ENCODE measurements around the gene NSD2. TPM values are rescaled to one million over a fixed set of nuclear protein-coding genes. Genes with fewer than 3 reads are reported as not detected.

Gene NSD2
- total and polyA plus RNA-seq, 2 donors (not counting 1 experiment from before 2014, with no cell fraction given): 14.2 to 64.8 TPM

GRCh38 chr4:1841887-1842210 lies 29.3 kb upstream of the NSD2 start:
- no peaks in the 10 kb centered on the region for H3K9me3 Mint-ChIP-seq (ENCODE audit: insufficient read depth)
- intact Hi-C loops (cut with micrococcal nuclease): no loop called here
- H3K27ac Mint-ChIP-seq: no peak overlapping the region
- no peaks in the 10 kb centered on the region for H3K4me1 ChIP-seq (ENCODE audit: control insufficient read depth in 2 of 2, insufficient read depth in 2 of 2, low read length in 2 of 2)
- DNase-seq (no peak), ATAC-seq (ENCODE audit: low read depth) (no peak)
- 100% methylated on average over 2 of the region's 9 CpGs for WGBS (ENCODE audit: insufficient coverage)
- no peaks in the 10 kb centered on the region for H3K27me3 Mint-ChIP-seq
- peaks cover 4% of the 10 kb centered on the region for H3K4me1 Mint-ChIP-seq
- no peak overlapping the region for H2AFZ ChIP-seq (ENCODE audit: insufficient read depth, low read depth, low read length, poor library complexity, severe bottlenecking)
- H3K4me2 ChIP-seq (replicated peaks; ENCODE audit: low read depth, low read length, poor library complexity, severe bottlenecking): no peak overlapping the region
- H3K27me3 ChIP-seq (replicated peaks in 1 of 4; ENCODE audit: control extremely low read depth in 1 of 4, control insufficient read depth in 3 of 4, insufficient read depth in 4 of 4, low read length in 3 of 4): no peaks in the 10 kb centered on the region
- TF ChIP-seq EZH2 (IDR thresholded peaks at IDR 0.05; ENCODE audit: borderline replicate concordance, insufficient read depth, low read depth, low read length, poor library complexity, severe bottlenecking): no peak
- no peak for TF ChIP-seq CTCF (IDR thresholded peaks at IDR 0.05)
- H3K4me3 Mint-ChIP-seq: no peak overlapping the region
- no peaks in the 10 kb centered on the region for H3K9me3 ChIP-seq (ENCODE audit: control extremely low read depth in 1 of 3, control insufficient read depth in 2 of 3, insufficient read depth in 1 of 3, low read length in 2 of 3)
- H3K36me3 ChIP-seq (replicated peaks in 1 of 2; ENCODE audit: control extremely low read depth in 1 of 2, control insufficient read depth in 1 of 2, extremely low read depth in 1 of 2, insufficient read depth in 2 of 2, low read length in 1 of 2): peaks cover 1 to 69% of the 10 kb centered on the region in 2 experiments
- H3K79me2 ChIP-seq (ENCODE audit: control insufficient read depth, insufficient read depth, low read length): peaks cover 57% of the 10 kb centered on the region
- H3K27ac ChIP-seq (ENCODE audit: low read length in 2 of 2): no peak overlapping the region
- ChIA-PET CTCF (no interaction called here), POLR2A (no interaction called here)
- H4K20me1 ChIP-seq (ENCODE audit: control insufficient read depth, insufficient read depth, low read length, poor library complexity, severe bottlenecking): peaks cover 31% of the 10 kb centered on the region
- no peak overlapping the region for H3K9ac ChIP-seq (ENCODE audit: low read length)
- no peak overlapping the region for H3K4me3 ChIP-seq (ENCODE audit: control extremely low read depth in 1 of 5, extremely low read depth in 1 of 5, insufficient read depth in 1 of 5, low read depth in 2 of 5, low read length in 4 of 5)

GRCh38 chr4:1842339-1842895 lies 28.8 kb upstream of the NSD2 start:
- H3K9me3 ChIP-seq (ENCODE audit: control extremely low read depth in 1 of 3, control insufficient read depth in 2 of 3, insufficient read depth in 1 of 3, low read length in 2 of 3): no peaks in the 10 kb centered on the region
- POLR2A ChIA-PET: no interaction called here
- H3K36me3 ChIP-seq (replicated peaks in 1 of 2; ENCODE audit: control extremely low read depth in 1 of 2, control insufficient read depth in 1 of 2, extremely low read depth in 1 of 2, insufficient read depth in 2 of 2, low read length in 1 of 2): peaks cover 1 to 66% of the 10 kb centered on the region in 2 experiments
- H3K4me3 Mint-ChIP-seq: no peak overlapping the region
- H3K27ac ChIP-seq (ENCODE audit: low read length in 2 of 2): no peak overlapping the region
- H3K27ac Mint-ChIP-seq: no peak overlapping the region
- H3K4me1 ChIP-seq (ENCODE audit: control insufficient read depth in 2 of 2, insufficient read depth in 2 of 2, low read length in 2 of 2): no peaks in the 10 kb centered on the region
- H3K27me3 ChIP-seq (replicated peaks in 1 of 4; ENCODE audit: control extremely low read depth in 1 of 4, control insufficient read depth in 3 of 4, insufficient read depth in 4 of 4, low read length in 3 of 4): no peaks in the 10 kb centered on the region
- H3K4me2 ChIP-seq (replicated peaks; ENCODE audit: low read depth, low read length, poor library complexity, severe bottlenecking): no peak overlapping the region
- H3K4me1 Mint-ChIP-seq: peaks cover 4% of the 10 kb centered on the region
- TF ChIP-seq CTCF (IDR thresholded peaks at IDR 0.05) (no peak), EZH2 (IDR thresholded peaks at IDR 0.05; ENCODE audit: borderline replicate concordance, insufficient read depth, low read depth, low read length, poor library complexity, severe bottlenecking) (no peak)
- no peaks in the 10 kb centered on the region for H3K27me3 Mint-ChIP-seq
- intact Hi-C loops (cut with micrococcal nuclease): no loop called here
- no peak overlapping the region for H3K4me3 ChIP-seq (ENCODE audit: control extremely low read depth in 1 of 5, extremely low read depth in 1 of 5, insufficient read depth in 1 of 5, low read depth in 2 of 5, low read length in 4 of 5)
- no peak overlapping the region for H2AFZ ChIP-seq (ENCODE audit: insufficient read depth, low read depth, low read length, poor library complexity, severe bottlenecking)
- DNase-seq: no peak
- 98% methylated on average over 13 of the region's 13 CpGs for WGBS (ENCODE audit: insufficient coverage)
- H4K20me1 ChIP-seq (ENCODE audit: control insufficient read depth, insufficient read depth, low read length, poor library complexity, severe bottlenecking): peaks cover 31% of the 10 kb centered on the region
- H3K9ac ChIP-seq (ENCODE audit: low read length): no peak overlapping the region
- no peak for ATAC-seq (ENCODE audit: low read depth)
- no peaks in the 10 kb centered on the region for H3K9me3 Mint-ChIP-seq (ENCODE audit: insufficient read depth)
- CTCF ChIA-PET: no interaction called here
- H3K79me2 ChIP-seq (ENCODE audit: control insufficient read depth, insufficient read depth, low read length): peaks cover 63% of the 10 kb centered on the region
